MCF 10A (cell line): ENCODE data around the gene RXYLT1. TPM values are rescaled to one million over a fixed set of nuclear protein-coding genes. Genes with fewer than 3 reads are reported as not detected.

Experiments
- BruUV-seq: library from RNA; stranded (reverse); fragments of 400-500 nt; replicated peaks from 2 replicates; lab custom pipeline; 2021; lab: Mats Ljungman, UMichigan
- CTCF ChIA-PET: fragments of 300-600 bp; sonication (Branson Sonifier 250); formaldehyde crosslinking; extraction: SDS; loops from one replicate; lab custom pipeline; 2021; ENCODE audit warnings: antibody characterized with exemption, inconsistent platforms; lab: Yijun Ruan, JAX
- POLR2A ChIA-PET: fragments of 300-600, 350-650 bp; sonication (Branson Sonifier 250); formaldehyde crosslinking; extraction: SDS; loops from one replicate; lab custom pipeline; 2020; ENCODE audit warnings: antibody characterized with exemption, inconsistent platforms; lab: Yijun Ruan, JAX
- DNase-seq: peaks from one replicate; pipeline ENCODE4 v3.0.0-alpha.2; 2018; ENCODE audit not compliant: unreplicated experiment
- H3K27ac Mint-ChIP-seq: one replicate; pipeline ENCODE4 v1.8.0; 2022; ENCODE audit warnings: mild to moderate bottlenecking, low read depth, mixed read lengths; ENCODE audit not compliant: unreplicated experiment
- H3K27me3 Mint-ChIP-seq: one replicate; pipeline ENCODE4 v1.8.0; 2022; ENCODE audit warnings: mixed read lengths; ENCODE audit not compliant: insufficient read depth, unreplicated experiment
- H3K36me3 Mint-ChIP-seq: one replicate; pipeline ENCODE4 v1.8.0; 2022; ENCODE audit warnings: mild to moderate bottlenecking, moderate library complexity, mixed read lengths; ENCODE audit not compliant: insufficient read depth, unreplicated experiment
- H3K4me1 Mint-ChIP-seq: one replicate; pipeline ENCODE4 v1.8.0; 2022; ENCODE audit warnings: mixed read lengths; ENCODE audit not compliant: insufficient read depth, unreplicated experiment
- H3K4me3 Mint-ChIP-seq: one replicate; pipeline ENCODE4 v1.8.0; 2022; ENCODE audit warnings: mild to moderate bottlenecking, moderate library complexity, mixed read lengths; ENCODE audit not compliant: unreplicated experiment
- H3K9me3 Mint-ChIP-seq: one replicate; pipeline ENCODE4 v1.8.0; 2022; ENCODE audit warnings: mixed read lengths; ENCODE audit not compliant: unreplicated experiment
- CTCF ChIP-seq: fragments of 200-600 bp; IDR thresholded peaks from one replicate; pipeline ENCODE4 v1.8.0; 2022; ENCODE audit warnings: antibody characterized with exemption, mild to moderate bottlenecking; ENCODE audit not compliant: unreplicated experiment
- intact Hi-C: fragments of 100-400 bp; cut with micrococcal nuclease; formaldehyde crosslinking; loops from 2 replicates; pipeline ENCODE4 v1.14.1; 2022
- total RNA-seq: library from RNA; stranded (reverse); gene quantifications from 2 replicates; pipeline ENCODE4 v1.2.3, GENCODE V29; 2022

Gene RXYLT1
- total RNA-seq, 1 experiment from 2014 or later = 26.7 TPM

- peaks cover 6% of the 10 kb centered on the region for H3K36me3 Mint-ChIP-seq
- no peak for TF ChIP-seq CTCF
Observed at GRCh38 chr12:63816031-63816430, 36.3 kb downstream of the RXYLT1 start.

GRCh38 chr12:63820427-63820826 lies 40.7 kb downstream of the RXYLT1 start:
- Mint-ChIP-seq H3K36me3 (peaks cover 6% of the 10 kb centered on the region), H3K27ac (no peak overlapping the region), H3K27me3 (no peaks in the 10 kb centered on the region), H3K9me3 (peaks cover 7% of the 10 kb centered on the region), H3K4me3 (no peak overlapping the region), H3K4me1 (peaks cover 8% of the 10 kb centered on the region)
- POLR2A ChIA-PET = no interaction called here
- no peak for DNase-seq
- intact Hi-C loops = no loop called here
- no TSS peak for BruUV-seq
- TF ChIP-seq CTCF = no peak
- CTCF ChIA-PET = interaction anchor here (1.0 kb wide), 1 partner anchor 14 kb away, joined by 3 read pairs; no protein-coding TSS in a partner anchor

More at GRCh38 chr12:63816031-63816430, 36.3 kb downstream of the RXYLT1 start:
- intact Hi-C loops = no loop called here
- no peak overlapping the region for H3K27ac Mint-ChIP-seq
- peak; percentile 24 for DNase-seq
- no TSS peak for BruUV-seq
- no peak overlapping the region for H3K4me3 Mint-ChIP-seq
- POLR2A ChIA-PET = no interaction called here
- H3K4me1 Mint-ChIP-seq = no peaks in the 10 kb centered on the region
- no peaks in the 10 kb centered on the region for H3K27me3 Mint-ChIP-seq
- H3K9me3 Mint-ChIP-seq = peaks cover 7% of the 10 kb centered on the region
- CTCF ChIA-PET = interaction anchor here (1.7 kb wide), 1 partner anchor 14 kb away, joined by 11 read pairs; no protein-coding TSS in a partner anchor

GRCh38 chr12:63821781-63822251 lies 42.1 kb downstream of the RXYLT1 start:
- no peak overlapping the region for H3K4me3 Mint-ChIP-seq
- ChIA-PET CTCF (interaction anchor here (0.6 to 1.2 kb wide), 2 partner anchors 22 to 91 kb away, joined by 3 to 8 read pairs; partner anchors contain the start of gene SRGAP1), POLR2A (no interaction called here)
- no TSS peak for BruUV-seq
- H3K27me3 Mint-ChIP-seq = no peaks in the 10 kb centered on the region
- H3K4me1 Mint-ChIP-seq = peaks cover 8% of the 10 kb centered on the region
- peaks cover 7% of the 10 kb centered on the region for H3K9me3 Mint-ChIP-seq
- intact Hi-C loops = no loop called here
- DNase-seq = no peak
- peaks cover 6% of the 10 kb centered on the region for H3K36me3 Mint-ChIP-seq
- no peak overlapping the region for H3K27ac Mint-ChIP-seq
- TF ChIP-seq CTCF = no peak

GRCh38 chr12:63822352-63822751 lies 42.6 kb downstream of the RXYLT1 start:
- Mint-ChIP-seq H3K27me3 (no peaks in the 10 kb centered on the region), H3K36me3 (peaks cover 6% of the 10 kb centered on the region), H3K4me1 (peaks cover 8% of the 10 kb centered on the region), H3K27ac (no peak overlapping the region), H3K4me3 (no peak overlapping the region), H3K9me3 (peaks cover 7% of the 10 kb centered on the region)
- no TSS peak for BruUV-seq
- TF ChIP-seq CTCF = no peak
- intact Hi-C loops = no loop called here
- POLR2A ChIA-PET = interaction anchor here (0.6 kb wide), 1 partner anchor 75 kb away, joined by 3 read pairs; no protein-coding TSS in a partner anchor
- CTCF ChIA-PET = interaction anchor here (0.6 to 3.4 kb wide), 7 partner anchors 21 to 571 kb away, joined by 3 to 25 read pairs (median 3); partner anchors contain the start of gene SRGAP1
- DNase-seq = no peak
